Esophagus squamous epithelium (tissue), 5 donors: ENCODE measurements around the gene CPN1. TPM values are rescaled to one million over a fixed set of nuclear protein-coding genes. Genes with fewer than 3 reads are reported as not detected.

Experiments
- DNase-seq: peaks from one replicate; lab custom pipeline; 2025; lab: John Stamatoyannopoulos, UW
- H3K27ac ChIP-seq, 4 donors: fragments of 200-600 bp; sonication (generic); one replicate each; pipeline ENCODE4 v1.5.1; 2016 to 2019; ENCODE audit warnings: mild to moderate bottlenecking in 1 of 4
- H3K27me3 ChIP-seq, 4 donors: fragments of 200-600 bp; sonication (generic); 1 replicate in 3 of 4; 2 replicates in 1 of 4; pipeline versions ENCODE4 v1.5.1 to v1.6.0; 2017 to 2021; ENCODE audit warnings: antibody characterized with exemption in 1 of 4
- H3K36me3 ChIP-seq, 3 donors: fragments of 200-600 bp; sonication (generic); one replicate each; pipeline ENCODE4 v1.5.1; 2016 to 2019
- H3K4me1 ChIP-seq, 3 donors: fragments of 200-600 bp; sonication (generic); one replicate each; pipeline ENCODE4 v1.5.1; 2017 to 2019
- H3K4me3 ChIP-seq, 4 donors: fragments of 200-600 bp; sonication (generic); 1 replicate in 3 of 4; 2 replicates in 1 of 4; pipeline ENCODE4 v1.5.1; 2016 to 2019; ENCODE audit warnings: mild to moderate bottlenecking in 2 of 4, moderate library complexity in 1 of 4
- H3K9me3 ChIP-seq, 3 donors: fragments of 200-600 bp; sonication (generic); one replicate each; pipeline ENCODE4 v1.5.1; 2016 to 2019
- POLR2A ChIP-seq, 4 donors: fragments of 450-650 bp; IDR thresholded peaks; one replicate each; pipeline ENCODE4 v1.6.1; 2017; ENCODE audit warnings: antibody characterized with exemption in 4 of 4, mild to moderate bottlenecking in 4 of 4, moderate library complexity in 3 of 4
- WGBS, 2 donors: methylation state at CpG; one replicate each; pipeline ENCODE4 v1.1.5; 2018; 5-methylcytosine and 5-hydroxymethylcytosine counted together
- intact Hi-C: fragments of 100-400 bp; cut with DNase I; formaldehyde crosslinking; loops from one replicate; pipeline ENCODE4 v1.15.0; 2022
- total RNA-seq, 4 donors: library from RNA; depleted of rRNA; stranded (reverse); fragments of >200 nt; gene quantifications; one replicate each; pipeline ENCODE4 v1.1.0, GENCODE V29; 2016
- TF ChIP-seq, protein P1 (sequence below), 6 experiments: fragments of 450-650 bp in 4 of 6; fragments of 200-600 bp in 2 of 6; sonication (generic) in 2 of 6; IDR thresholded peaks; one replicate each; pipeline ENCODE4 v1.5.1; 2016 to 2019; ENCODE audit warnings: antibody characterized with exemption in 6 of 6, mild to moderate bottlenecking in 4 of 6, moderate library complexity in 4 of 6
- donor health status: DM: yes; HTN: yes; CAD: no.

CPN1 gene
- total RNA-seq, 4 donors from 2014 or later = not detected

DNA sequence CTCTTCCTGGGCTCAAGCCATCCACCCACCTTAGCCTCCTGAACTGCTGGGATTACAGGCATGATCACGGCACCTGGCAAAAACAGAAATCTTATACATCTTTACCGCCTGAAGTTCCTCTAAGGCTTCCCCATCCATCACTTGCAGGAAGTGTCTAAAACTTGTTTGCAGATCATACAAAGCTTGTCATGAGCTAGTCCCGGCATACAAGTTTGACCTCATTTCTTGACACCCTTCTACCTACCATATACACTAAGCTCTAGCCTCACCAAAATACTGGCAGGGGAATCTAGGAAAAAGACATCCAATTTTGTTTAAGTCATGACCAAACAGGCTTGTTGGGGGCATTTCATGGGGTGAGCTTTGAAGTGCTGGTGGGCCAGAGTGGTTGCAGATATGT lies 86.4 kb downstream of the CPN1 start:
- Histone ChIP-seq H3K36me3 (peaks cover 0 to 5% (median 0%) of the 10 kb centered on the region in 3 donors), H3K4me1 (peaks cover 0 to 57% (median 25%) of the 10 kb centered on the region in 3 donors), H3K27ac (peak overlapping the region in 1 of 4 donors; percentile 4), H3K4me3 (no peak overlapping the region), H3K9me3 (no peaks in the 10 kb centered on the region), H3K27me3 (no peaks in the 10 kb centered on the region)
- WGBS, 2 donors = 60 to 69% methylated on average over 3 of the region's 3 CpGs
- no peak for TF ChIP-seq POLR2A (IDR thresholded peaks at IDR 0.05)
- TF ChIP-seq, protein P1, sequence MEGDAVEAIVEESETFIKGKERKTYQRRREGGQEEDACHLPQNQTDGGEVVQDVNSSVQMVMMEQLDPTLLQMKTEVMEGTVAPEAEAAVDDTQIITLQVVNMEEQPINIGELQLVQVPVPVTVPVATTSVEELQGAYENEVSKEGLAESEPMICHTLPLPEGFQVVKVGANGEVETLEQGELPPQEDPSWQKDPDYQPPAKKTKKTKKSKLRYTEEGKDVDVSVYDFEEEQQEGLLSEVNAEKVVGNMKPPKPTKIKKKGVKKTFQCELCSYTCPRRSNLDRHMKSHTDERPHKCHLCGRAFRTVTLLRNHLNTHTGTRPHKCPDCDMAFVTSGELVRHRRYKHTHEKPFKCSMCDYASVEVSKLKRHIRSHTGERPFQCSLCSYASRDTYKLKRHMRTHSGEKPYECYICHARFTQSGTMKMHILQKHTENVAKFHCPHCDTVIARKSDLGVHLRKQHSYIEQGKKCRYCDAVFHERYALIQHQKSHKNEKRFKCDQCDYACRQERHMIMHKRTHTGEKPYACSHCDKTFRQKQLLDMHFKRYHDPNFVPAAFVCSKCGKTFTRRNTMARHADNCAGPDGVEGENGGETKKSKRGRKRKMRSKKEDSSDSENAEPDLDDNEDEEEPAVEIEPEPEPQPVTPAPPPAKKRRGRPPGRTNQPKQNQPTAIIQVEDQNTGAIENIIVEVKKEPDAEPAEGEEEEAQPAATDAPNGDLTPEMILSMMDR (IDR thresholded peaks at IDR 0.05) = no peak
- no peak for DNase-seq
- intact Hi-C loops = no loop called here

DNA sequence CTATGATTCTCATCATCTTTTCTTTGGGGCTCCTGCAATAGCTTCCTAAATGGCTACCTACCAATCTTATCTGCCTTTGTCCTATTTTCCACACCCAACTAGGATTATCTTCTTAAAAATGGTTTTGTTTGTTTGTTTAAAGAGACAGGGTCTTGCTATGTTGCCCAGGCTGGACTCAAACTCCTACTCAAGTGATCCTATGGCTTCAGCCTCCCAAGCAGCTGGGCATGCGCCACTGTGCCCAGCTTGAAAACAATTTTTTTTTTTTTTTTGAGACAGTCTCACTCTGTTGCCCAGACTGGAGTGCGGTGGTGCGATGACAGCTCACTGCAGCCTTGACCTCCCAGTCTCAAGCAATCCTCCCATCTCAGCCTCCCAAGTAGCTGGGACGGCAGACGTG lies 86.9 kb downstream of the CPN1 start:
- TF ChIP-seq, protein P1 (IDR thresholded peaks at IDR 0.05) = no peak
- no peak for TF ChIP-seq POLR2A (IDR thresholded peaks at IDR 0.05)
- H3K27me3 ChIP-seq = no peaks in the 10 kb centered on the region
- intact Hi-C loops = no loop called here
- no peak for DNase-seq
- H3K27ac ChIP-seq = peak overlapping the region in 3 of 4 donors; percentile 4 to 58 (median 43)
- H3K4me1 ChIP-seq = peaks cover 0 to 52% (median 25%) of the 10 kb centered on the region in 3 donors
- H3K4me3 ChIP-seq = no peak overlapping the region
- H3K36me3 ChIP-seq = peaks cover 0 to 3% (median 0%) of the 10 kb centered on the region in 3 donors
- WGBS, 2 donors = 80 to 89% methylated on average over 5 of the region's 5 CpGs
- no peaks in the 10 kb centered on the region for H3K9me3 ChIP-seq

DNA sequence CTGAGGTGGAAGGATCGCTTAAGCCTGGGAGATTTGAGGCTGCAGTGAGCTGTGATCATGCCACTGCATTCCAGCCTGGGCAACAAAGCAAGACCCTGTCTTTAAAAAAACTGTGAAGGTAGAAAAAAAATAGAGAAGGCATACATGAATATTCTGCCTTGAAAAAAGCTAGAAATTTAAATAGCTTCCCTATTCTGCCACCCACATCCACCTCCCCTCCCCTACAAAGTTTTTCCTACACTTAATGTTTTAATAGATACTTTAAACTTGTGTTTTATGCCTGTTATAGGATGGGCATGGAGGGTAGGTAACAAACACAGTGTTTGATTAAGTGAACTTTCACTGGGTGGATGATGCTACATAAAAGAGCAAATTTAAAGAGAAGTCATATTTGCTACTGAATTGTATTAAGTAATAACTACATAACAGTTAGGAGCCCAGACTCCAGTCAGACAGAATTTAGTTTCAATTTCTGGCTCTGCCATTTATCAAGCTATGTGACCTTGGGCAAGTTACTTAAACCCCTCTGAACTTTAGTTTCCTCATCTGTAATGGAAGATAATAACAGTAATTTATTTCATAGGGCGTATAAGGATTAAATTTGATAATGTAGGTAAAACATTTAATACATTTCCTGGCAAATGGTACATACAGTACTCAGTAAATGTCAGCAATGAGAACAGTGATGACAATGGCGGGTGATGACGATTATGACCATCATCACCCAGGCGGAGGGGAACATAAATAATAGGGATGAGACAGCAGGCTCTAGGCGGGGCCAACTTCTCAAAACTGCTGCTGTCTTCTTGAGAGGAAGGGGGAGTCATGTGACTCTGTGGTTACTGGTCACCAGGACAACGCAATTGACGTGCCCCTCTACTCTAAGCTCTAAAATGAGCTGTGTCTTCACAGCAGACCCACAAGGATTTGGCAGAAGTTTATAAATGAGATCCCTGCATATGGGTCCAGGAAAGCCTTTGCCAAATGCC lies 87.7 kb downstream of the CPN1 start:
- Histone ChIP-seq H3K9me3 (no peaks in the 10 kb centered on the region), H3K4me3 (peak overlapping the region in 1 of 4 donors; percentile 8), H3K36me3 (peaks cover 0 to 4% (median 0%) of the 10 kb centered on the region in 3 donors), H3K27ac (peak overlapping the region in 3 of 4 donors; percentile 4 to 58 (median 43)), H3K4me1 (peaks cover 0 to 46% (median 25%) of the 10 kb centered on the region in 3 donors), H3K27me3 (no peaks in the 10 kb centered on the region)
- intact Hi-C loops = no loop called here
- TF ChIP-seq, protein P1 (IDR thresholded peaks at IDR 0.05) = no peak
- TF ChIP-seq POLR2A (IDR thresholded peaks at IDR 0.05) = no peak
- 43 to 48% methylated on average over 8 of the region's 8 CpGs for WGBS, 2 donors
- DNase-seq = no peak

Other genes with a start within 250 kb of the CPN1 start
- gene DNMBP, start 71.9 kb downstream of the CPN1 start, total RNA-seq = 10 to 100 TPM in 3 of 4 donors, 1 to 10 TPM in 1; 9.5 to 15.8 (median 11.4) TPM
- 10 to 100 TPM; 27.7 to 33.3 (median 29.5) TPM for gene ERLIN1, start 104.2 kb upstream of the CPN1 start, total RNA-seq
- gene CHUK, start 147.7 kb upstream of the CPN1 start, total RNA-seq = 10 to 100 TPM in 3 of 4 donors, 1 to 10 TPM in 1; 6.9 to 20.8 (median 19.5) TPM
- 10 to 100 TPM in 3 of 4 donors, 1 to 10 TPM in 1; 6.7 to 22.1 (median 19.4) TPM for gene CWF19L1, start 185.8 kb upstream of the CPN1 start, total RNA-seq
- gene BLOC1S2, start 204.8 kb upstream of the CPN1 start, total RNA-seq = 10 to 100 TPM; 38.3 to 73.1 (median 54.5) TPM
- not detected for gene PKD2L1, start 248.4 kb upstream of the CPN1 start, total RNA-seq